T-helper 17 cell (primary cell): ENCODE results near the gene APBA1. TPM values are rescaled to one million over a fixed set of nuclear protein-coding genes. Genes with fewer than 3 reads are reported as not detected.

Experiments
- ATAC-seq: fragments of 150-1000 bp; cut with Tn5 transposase; 2 replicates; pipeline ENCODE4 v1.10.0; 2021; ENCODE audit warnings: mild to moderate bottlenecking, moderate library complexity
- DNase-seq, 3 donors: peaks; one replicate each; pipeline versions ENCODE4 v3.0.0 to v3.0.0-alpha.2; 2020 to 2021
- H3K9me3 ChIP-seq: one replicate; pipeline ENCODE4 v1.7.0; 2013; ENCODE audit warnings: low read length, mild to moderate bottlenecking; ENCODE audit not compliant: control insufficient read depth, poor library complexity, severe bottlenecking
- H3K27ac Mint-ChIP-seq: one replicate; pipeline ENCODE4 v1.8.0; 2022; ENCODE audit warnings: mild to moderate bottlenecking, moderate library complexity, mixed read lengths
- H3K27me3 Mint-ChIP-seq: one replicate; pipeline ENCODE4 v1.8.0; 2022; ENCODE audit warnings: mixed read lengths
- H3K36me3 Mint-ChIP-seq: one replicate; pipeline ENCODE4 v1.8.0; 2022; ENCODE audit warnings: low read depth, mixed read lengths
- H3K4me1 Mint-ChIP-seq: one replicate; pipeline ENCODE4 v1.8.0; 2022; ENCODE audit warnings: mild to moderate bottlenecking, mixed read lengths
- H3K4me3 Mint-ChIP-seq: one replicate; pipeline ENCODE4 v1.8.0; 2022; ENCODE audit warnings: mild to moderate bottlenecking, moderate library complexity, mixed read lengths
- total RNA-seq, 4 donors: library from RNA in 2 of 4; stranded (reverse) in 2 of 4; gene quantifications; one replicate each; pipeline ENCODE4 v1.2.3 and lab custom pipeline; 2022 to 2026

APBA1 gene
- total RNA-seq, 2 donors from 2014 or later: 0.31 to 2.3 TPM

DNA sequence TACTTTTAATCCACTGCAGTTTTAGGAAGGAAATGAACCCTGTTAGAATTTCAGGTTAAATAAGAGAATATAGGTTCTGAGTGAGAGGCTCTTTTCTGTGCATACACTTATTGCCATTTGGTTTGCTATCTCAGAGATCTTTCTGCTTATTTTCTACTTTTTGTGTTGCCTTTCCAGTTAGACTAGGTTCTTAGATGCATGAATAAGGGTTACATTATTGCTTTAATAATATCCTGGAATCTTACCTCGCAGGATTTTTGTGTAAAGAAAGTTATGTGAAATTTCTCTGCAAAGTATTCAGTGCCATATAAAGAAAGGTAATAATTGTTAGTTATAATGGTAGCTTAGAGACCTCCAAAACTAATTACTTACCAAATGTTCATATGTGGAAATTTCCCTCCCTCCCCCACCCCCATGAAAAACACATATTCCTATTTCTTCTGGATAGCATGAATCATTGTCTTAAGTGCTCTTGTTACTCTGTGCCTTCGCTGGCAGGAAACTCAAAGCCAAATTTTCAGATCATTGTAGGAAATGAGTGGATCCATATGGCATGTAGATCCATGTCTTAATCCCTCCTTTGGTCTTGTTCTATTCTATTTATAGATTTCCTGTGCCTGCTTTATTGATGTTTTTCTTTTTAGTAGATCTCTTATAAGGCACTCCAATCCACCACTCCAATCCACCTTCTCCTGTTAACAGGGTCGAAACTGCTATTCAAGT is 2.7 kb upstream of the APBA1 start:
- Mint-ChIP-seq H3K27ac (no peak overlapping the region), H3K36me3 (no peaks in the 10 kb centered on the region), H3K27me3 (peaks cover 41% of the 10 kb centered on the region), H3K4me3 (no peak overlapping the region), H3K4me1 (peaks cover 26% of the 10 kb centered on the region)
- no peaks in the 10 kb centered on the region for H3K9me3 ChIP-seq
- no peak for ATAC-seq
- no peak for DNase-seq

GRCh38 chr9:69674112-69674685 is 2.0 kb upstream of the APBA1 start:
- Mint-ChIP-seq H3K27me3 (peaks cover 42% of the 10 kb centered on the region), H3K27ac (no peak overlapping the region), H3K36me3 (no peaks in the 10 kb centered on the region), H3K4me1 (peaks cover 26% of the 10 kb centered on the region), H3K4me3 (peak overlapping the region; percentile 67)
- no peaks in the 10 kb centered on the region for H3K9me3 ChIP-seq
- ATAC-seq: no peak
- no peak for DNase-seq

GRCh38 chr9:69673311-69673640 is 1.1 kb upstream of the APBA1 start:
- no peak overlapping the region for H3K27ac Mint-ChIP-seq
- no peaks in the 10 kb centered on the region for H3K9me3 ChIP-seq
- DNase-seq (no peak), ATAC-seq (no peak)
- peaks cover 33% of the 10 kb centered on the region for H3K27me3 Mint-ChIP-seq
- H3K4me1 Mint-ChIP-seq: peaks cover 26% of the 10 kb centered on the region
- peak overlapping the region; percentile 94 for H3K4me3 Mint-ChIP-seq
- no peaks in the 10 kb centered on the region for H3K36me3 Mint-ChIP-seq

- peak; percentile 40 to 62 (median 42) for DNase-seq
- peaks cover 33% of the 10 kb centered on the region for H3K27me3 Mint-ChIP-seq
These were observed 582 bp upstream of the APBA1 start for GRCh38 chr9:69672596-69673310.

DNA sequence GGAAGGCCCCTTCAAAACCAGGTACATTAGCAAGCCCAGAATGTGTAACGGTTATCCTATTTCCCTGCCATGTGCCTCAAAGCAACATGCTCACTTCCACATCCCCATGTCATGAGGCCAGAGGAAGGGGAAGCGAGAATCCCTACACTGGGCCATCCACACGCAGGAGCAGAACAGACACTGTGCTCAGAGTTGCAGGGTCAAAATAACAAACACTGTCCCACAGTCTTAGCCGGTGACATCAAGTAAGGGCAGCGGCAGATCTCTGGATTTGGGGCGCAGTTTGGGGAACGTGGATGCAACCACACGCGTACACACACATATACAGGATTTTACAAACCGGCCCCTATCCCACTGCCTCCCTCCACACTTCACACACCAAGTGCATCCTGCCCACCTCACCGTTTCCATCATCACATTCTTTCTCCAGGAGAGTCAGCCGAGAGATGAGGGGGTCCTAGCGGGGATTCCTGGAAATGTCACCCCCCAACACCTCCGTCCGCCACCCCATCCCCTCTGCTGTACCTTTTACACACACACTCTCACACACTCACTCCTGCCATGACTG is 776 bp downstream of the APBA1 start:
- peaks cover 29% of the 10 kb centered on the region for H3K27me3 Mint-ChIP-seq
- DNase-seq: no peak
- H3K4me3 Mint-ChIP-seq: peak overlapping the region; percentile 81
- peaks cover 26% of the 10 kb centered on the region for H3K4me1 Mint-ChIP-seq
- ATAC-seq: no peak
- peaks cover 3% of the 10 kb centered on the region for H3K9me3 ChIP-seq
- H3K27ac Mint-ChIP-seq: no peak overlapping the region
- H3K36me3 Mint-ChIP-seq: no peaks in the 10 kb centered on the region

More at GRCh38 chr9:69672596-69673310, 582 bp upstream of the APBA1 start:
- Mint-ChIP-seq H3K4me1 (peaks cover 26% of the 10 kb centered on the region), H3K36me3 (no peaks in the 10 kb centered on the region), H3K4me3 (peak overlapping the region; percentile 94), H3K27ac (no peak overlapping the region)
- H3K9me3 ChIP-seq: no peaks in the 10 kb centered on the region
- peak; percentile 88 for ATAC-seq

DNA sequence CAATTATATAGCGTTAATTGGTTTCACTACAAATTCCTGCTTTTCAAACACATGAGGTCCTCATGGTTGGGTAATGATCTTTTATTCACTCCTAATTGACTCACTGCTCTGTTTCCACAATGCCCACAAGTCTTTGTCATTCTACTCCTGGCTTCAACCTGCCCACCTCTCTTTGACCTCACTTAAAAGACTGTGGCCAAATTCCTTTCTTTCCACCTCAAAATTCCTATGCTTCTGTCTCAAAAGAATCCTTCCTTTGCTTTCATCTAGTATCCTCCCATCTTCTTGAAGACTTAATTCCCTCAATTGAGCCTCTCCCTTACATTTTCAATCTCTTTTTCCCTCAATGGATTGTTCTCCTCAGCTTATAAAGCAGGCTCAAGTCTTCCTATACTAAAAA is 4.9 kb downstream of the APBA1 start:
- Mint-ChIP-seq H3K27ac (no peak overlapping the region), H3K36me3 (no peaks in the 10 kb centered on the region), H3K27me3 (peaks cover 38% of the 10 kb centered on the region), H3K4me3 (no peak overlapping the region), H3K4me1 (peaks cover 13% of the 10 kb centered on the region)
- DNase-seq: no peak
- H3K9me3 ChIP-seq: peaks cover 3% of the 10 kb centered on the region
- ATAC-seq: no peak

GRCh38 chr9:69660304-69660703 is 11.9 kb downstream of the APBA1 start:
- Mint-ChIP-seq H3K36me3 (peaks cover 2% of the 10 kb centered on the region), H3K27me3 (peaks cover 46% of the 10 kb centered on the region), H3K4me3 (no peak overlapping the region), H3K27ac (no peak overlapping the region), H3K4me1 (no peaks in the 10 kb centered on the region)
- H3K9me3 ChIP-seq: no peaks in the 10 kb centered on the region
- ATAC-seq (no peak), DNase-seq (no peak)

DNA sequence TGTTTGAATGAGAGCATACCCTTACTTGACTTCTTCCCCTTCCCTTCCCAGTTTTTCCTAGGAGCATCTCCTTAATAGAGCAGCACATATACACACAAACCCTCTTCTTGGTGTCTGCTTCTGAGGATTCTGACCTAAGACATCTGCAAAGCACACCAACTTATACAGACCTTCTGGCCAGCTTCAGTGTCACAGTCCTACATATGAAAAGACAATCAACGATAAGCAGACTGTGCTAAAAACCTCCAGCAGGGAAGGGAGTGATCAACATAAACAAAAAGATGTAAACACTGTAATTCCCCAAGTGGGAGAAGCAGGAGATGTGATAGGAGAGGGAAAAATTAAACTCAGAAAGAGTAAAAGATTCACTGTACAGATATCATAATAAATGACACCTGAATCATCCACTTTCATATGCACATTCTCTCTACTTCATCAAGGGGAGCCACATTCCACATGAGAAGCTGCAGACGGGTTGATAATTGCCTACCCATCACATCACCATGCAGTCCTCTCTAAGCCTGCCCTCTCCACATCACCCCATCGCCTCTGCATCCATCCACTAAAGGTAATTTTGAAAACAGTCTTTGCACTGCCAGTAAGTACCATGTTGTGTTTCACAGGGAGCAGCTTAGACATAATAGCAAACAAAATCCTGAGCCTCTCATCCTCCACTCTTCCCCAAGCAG is 13.0 kb downstream of the APBA1 start:
- Mint-ChIP-seq H3K4me1 (no peaks in the 10 kb centered on the region), H3K4me3 (no peak overlapping the region), H3K27me3 (peaks cover 47% of the 10 kb centered on the region), H3K27ac (no peak overlapping the region), H3K36me3 (peaks cover 2% of the 10 kb centered on the region)
- no peaks in the 10 kb centered on the region for H3K9me3 ChIP-seq
- ATAC-seq: no peak
- DNase-seq: no peak

GRCh38 chr9:69657269-69657668 is 14.9 kb downstream of the APBA1 start:
- Mint-ChIP-seq H3K4me1 (peaks cover under 1% of the 10 kb centered on the region), H3K4me3 (no peak overlapping the region), H3K27ac (no peak overlapping the region), H3K27me3 (peaks cover 42% of the 10 kb centered on the region), H3K36me3 (peaks cover 2% of the 10 kb centered on the region)
- DNase-seq (no peak), ATAC-seq (no peak)
- no peaks in the 10 kb centered on the region for H3K9me3 ChIP-seq

GRCh38 chr9:69655065-69655464 is 17.1 kb downstream of the APBA1 start:
- H3K4me1 Mint-ChIP-seq: peaks cover 3% of the 10 kb centered on the region
- no peaks in the 10 kb centered on the region for H3K36me3 Mint-ChIP-seq
- ATAC-seq: no peak
- peaks cover 22% of the 10 kb centered on the region for H3K27me3 Mint-ChIP-seq
- no peaks in the 10 kb centered on the region for H3K9me3 ChIP-seq
- H3K4me3 Mint-ChIP-seq: no peak overlapping the region
- DNase-seq: no peak
- H3K27ac Mint-ChIP-seq: no peak overlapping the region

DNA sequence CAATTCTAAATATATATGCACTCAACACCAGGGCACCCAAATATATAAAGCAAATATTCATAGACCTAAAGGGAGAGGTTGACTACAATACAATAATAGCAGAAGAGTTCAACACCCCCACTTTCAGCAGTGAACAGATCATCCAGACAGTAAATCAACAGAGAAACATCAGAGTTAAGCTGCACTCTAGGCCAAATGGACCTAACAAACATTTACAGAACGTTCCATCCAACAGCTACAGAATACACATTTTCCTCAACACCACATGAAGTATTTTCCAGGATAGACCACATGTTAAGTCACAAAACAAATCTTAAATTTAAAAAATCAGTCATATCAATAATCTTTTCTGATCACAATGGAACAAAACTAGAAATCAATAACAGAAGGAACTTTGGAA is 18.9 kb downstream of the APBA1 start:
- ATAC-seq (no peak), DNase-seq (no peak)
- no peak overlapping the region for H3K4me3 Mint-ChIP-seq
- no peaks in the 10 kb centered on the region for H3K36me3 Mint-ChIP-seq
- H3K27me3 Mint-ChIP-seq: peaks cover 16% of the 10 kb centered on the region
- no peak overlapping the region for H3K27ac Mint-ChIP-seq
- H3K4me1 Mint-ChIP-seq: peaks cover 3% of the 10 kb centered on the region
- H3K9me3 ChIP-seq: no peaks in the 10 kb centered on the region

GRCh38 chr9:69649566-69650250 is 22.5 kb downstream of the APBA1 start:
- H3K36me3 Mint-ChIP-seq: peaks cover 2% of the 10 kb centered on the region
- peaks cover 3% of the 10 kb centered on the region for H3K4me1 Mint-ChIP-seq

More at GRCh38 chr9:69649566-69650250, 22.5 kb downstream of the APBA1 start:
- H3K9me3 ChIP-seq: no peaks in the 10 kb centered on the region
- no peak overlapping the region for H3K27ac Mint-ChIP-seq
- peaks cover 16% of the 10 kb centered on the region for H3K27me3 Mint-ChIP-seq
- no peak for DNase-seq
- H3K4me3 Mint-ChIP-seq: no peak overlapping the region
- no peak for ATAC-seq
